H1 (cell line): ENCODE measurements around the gene ARHGEF39. TPM values are rescaled to one million over a fixed set of nuclear protein-coding genes. Genes with fewer than 3 reads are reported as not detected.

ENCODE experiments used
- CTCF ChIA-PET: fragments of 300-600 bp; sonication (Branson Sonifier 250); formaldehyde crosslinking; loops from one replicate; lab custom pipeline; 2021; ENCODE audit not compliant: partially characterized antibody; lab: Charles Lee
- POLR2A ChIA-PET: fragments of 300-600 bp; sonication (Branson Sonifier 250); formaldehyde crosslinking; loops from one replicate; lab custom pipeline; 2021; ENCODE audit warnings: inconsistent platforms; ENCODE audit not compliant: partially characterized antibody; lab: Charles Lee
- DNase-seq, 2 experiments: peaks; one replicate each; pipeline versions ENCODE4 v3.0.0 to v3.0.0-alpha.2; 2010 to 2022; ENCODE audit warnings: low spot score in 2 of 2, low read depth in 1 of 2, mixed read lengths in 1 of 2
- FAIRE-seq: peaks from 2 replicates; lab custom pipeline; 2011; peaks lifted over from hg19 to GRCh38; lab: Jason Lieb, UNC
- H2AFZ ChIP-seq: 2 replicates; pipeline ENCODE4 v1.8.1; 2012; ENCODE audit warnings: low read length, inconsistent platforms
- H2AK5ac ChIP-seq: 2 replicates; pipeline ENCODE4 v1.6.1; 2013; ENCODE audit warnings: low read depth, low read length
- H2BK120ac ChIP-seq: replicated peaks from 2 replicates; pipeline ENCODE3; 2013; ENCODE audit warnings: low read depth, low read length, inconsistent platforms
- H2BK12ac ChIP-seq: 2 replicates; pipeline ENCODE4 v1.6.1; 2013; ENCODE audit warnings: low read depth, low read length
- H2BK15ac ChIP-seq: 2 replicates; pipeline ENCODE4 v1.6.1; 2013; ENCODE audit warnings: low read length
- H2BK20ac ChIP-seq: 2 replicates; pipeline ENCODE4 v1.6.1; 2013; ENCODE audit warnings: low read length
- H2BK5ac ChIP-seq: 2 replicates; pipeline ENCODE4 v1.6.1; 2013; ENCODE audit warnings: low read depth, low read length
- H3K14ac ChIP-seq: 2 replicates; pipeline ENCODE4 v1.6.1; 2013; ENCODE audit warnings: inconsistent platforms; ENCODE audit not compliant: insufficient read length
- H3K18ac ChIP-seq: 2 replicates; pipeline ENCODE4 v1.6.1; 2013; ENCODE audit warnings: low read length; ENCODE audit errors: extremely low read depth
- H3K23ac ChIP-seq: 2 replicates; pipeline ENCODE4 v1.6.1; 2013; ENCODE audit warnings: inconsistent platforms; ENCODE audit not compliant: insufficient read length
- H3K23me2 ChIP-seq: 2 replicates; pipeline ENCODE4 v1.6.1; 2013; ENCODE audit warnings: low read depth, low read length
- H3K27ac ChIP-seq: 2 replicates; pipeline ENCODE4 v1.6.1; 2011; ENCODE audit warnings: low read depth, low read length, inconsistent platforms
- H3K27me3 ChIP-seq, 4 experiments: replicated peaks in 1 of 4; 1 replicate in 1 of 4; 2 replicates in 3 of 4; pipeline versions ENCODE4 v1.6.1 to v1.8.1; 2011 to 2013; ENCODE audit warnings: low read length in 3 of 4, mild to moderate bottlenecking in 3 of 4, inconsistent platforms in 2 of 4, mixed read lengths in 2 of 4, moderate library complexity in 1 of 4; ENCODE audit not compliant: control insufficient read depth in 3 of 4, insufficient read depth in 3 of 4; ENCODE audit errors: extremely low read depth in 1 of 4
- H3K36me3 ChIP-seq, 4 experiments: 2 replicates each; pipeline versions ENCODE4 v1.6.1 to v1.8.1; 2011 to 2013; ENCODE audit warnings: mild to moderate bottlenecking in 4 of 4, low read length in 3 of 4, moderate library complexity in 2 of 4, control low read depth in 1 of 4, inconsistent platforms in 1 of 4; ENCODE audit not compliant: insufficient read depth in 4 of 4, control insufficient read depth in 2 of 4
- H3K4ac ChIP-seq: replicated peaks from 2 replicates; pipeline ENCODE3; 2013; ENCODE audit warnings: low read length, low read depth, mixed read lengths, inconsistent platforms; ENCODE audit not compliant: insufficient read length
- H3K4me1 ChIP-seq, 4 experiments: replicated peaks in 1 of 4; 1 replicate in 1 of 4; 2 replicates in 3 of 4; pipeline versions ENCODE4 v1.6.1 to v1.8.1; 2011 to 2013; ENCODE audit warnings: low read length in 3 of 4, inconsistent platforms in 2 of 4, mixed read lengths in 1 of 4; ENCODE audit not compliant: insufficient read depth in 4 of 4, control insufficient read depth in 3 of 4
- H3K4me2 ChIP-seq, 2 experiments: 2 replicates each; pipeline versions ENCODE4 v1.6.1 to v1.8.1; 2011 to 2013; ENCODE audit warnings: low read depth in 2 of 2, low read length in 2 of 2, control low read depth in 1 of 2, inconsistent platforms in 1 of 2, mild to moderate bottlenecking in 1 of 2; ENCODE audit not compliant: insufficient read depth in 1 of 2
- H3K4me3 ChIP-seq, 4 experiments: fragments of 200-600, 300-600 bp in 1 of 4; sonication (generic), shearing (Covaris generic), sonication (Bioruptor Twin) in 1 of 4; 2 replicates each; pipeline versions ENCODE4 v1.5.1 to v1.8.1; 2011 to 2016; ENCODE audit warnings: low read length in 4 of 4, low read depth in 3 of 4, control low read depth in 2 of 4, inconsistent platforms in 2 of 4, mild to moderate bottlenecking in 2 of 4, mixed read lengths in 1 of 4, moderate library complexity in 1 of 4; ENCODE audit not compliant: insufficient read depth in 2 of 4; ENCODE audit errors: extremely low read depth in 1 of 4
- H3K56ac ChIP-seq: replicated peaks from 2 replicates; pipeline ENCODE3; 2013; ENCODE audit warnings: low read depth, mild to moderate bottlenecking, mixed read lengths, low read length, inconsistent platforms; ENCODE audit not compliant: insufficient read length
- H3K79me1 ChIP-seq: 2 replicates; pipeline ENCODE4 v1.6.1; 2013; ENCODE audit warnings: low read depth, low read length, control low read depth
- H3K79me2 ChIP-seq, 2 experiments: 2 replicates each; pipeline versions ENCODE4 v1.6.1 to v1.8.1; 2012 to 2013; ENCODE audit warnings: low read length in 2 of 2, mild to moderate bottlenecking in 2 of 2, inconsistent platforms in 1 of 2; ENCODE audit not compliant: insufficient read depth in 2 of 2, control insufficient read depth in 1 of 2
- H3K9ac ChIP-seq, 4 experiments: replicated peaks in 1 of 4; 1 replicate in 1 of 4; 2 replicates in 3 of 4; pipeline versions ENCODE4 v1.6.1 to v1.8.1; 2011 to 2013; ENCODE audit warnings: low read depth in 3 of 4, low read length in 3 of 4, control low read depth in 2 of 4, mild to moderate bottlenecking in 2 of 4, moderate library complexity in 2 of 4, inconsistent platforms in 1 of 4; ENCODE audit errors: extremely low read depth in 1 of 4
- H3K9me3 ChIP-seq, 2 experiments: 2 replicates each; pipeline versions ENCODE4 v1.6.1 to v1.8.1; 2012 to 2013; ENCODE audit warnings: mild to moderate bottlenecking in 2 of 2, moderate library complexity in 2 of 2, control low read depth in 1 of 2, inconsistent platforms in 1 of 2, low read depth in 1 of 2, low read length in 1 of 2, mixed read lengths in 1 of 2; ENCODE audit not compliant: insufficient read depth in 2 of 2
- H4K20me1 ChIP-seq, 2 experiments: replicated peaks in 1 of 2; 2 replicates each; pipeline versions ENCODE3 to v1.8.1; 2011 to 2013; ENCODE audit warnings: inconsistent platforms in 2 of 2, low read length in 2 of 2, mild to moderate bottlenecking in 1 of 2; ENCODE audit not compliant: insufficient read depth in 2 of 2, control insufficient read depth in 1 of 2
- H4K5ac ChIP-seq: 2 replicates; pipeline ENCODE4 v1.6.1; 2013; ENCODE audit warnings: low read length, low read depth, mixed read lengths, inconsistent platforms; ENCODE audit not compliant: insufficient read length
- H4K8ac ChIP-seq: 2 replicates; pipeline ENCODE4 v1.8.0; 2013; ENCODE audit warnings: mild to moderate bottlenecking, moderate library complexity, low read length, inconsistent platforms; ENCODE audit not compliant: insufficient read depth; ENCODE audit errors: extremely low read depth
- H4K91ac ChIP-seq: replicated peaks from 2 replicates; pipeline ENCODE3; 2013; ENCODE audit warnings: low read length, mixed read lengths, inconsistent platforms; ENCODE audit not compliant: insufficient read length
- BACH1 ChIP-seq: IDR thresholded peaks from 2 replicates; pipeline ENCODE4 v1.6.1; 2012; ENCODE audit warnings: low read length, improper control_type of control experiment
- CBX5 ChIP-seq: fragments of 300-800, 300-1000 bp; sonication (generic); IDR thresholded peaks from 2 replicates; pipeline ENCODE4 v1.7.1; 2016; ENCODE audit warnings: antibody characterized with exemption, low read length, low read depth
- CBX8 ChIP-seq: fragments of 300-800, 300-1000 bp; sonication (generic); IDR thresholded peaks from 2 replicates; pipeline ENCODE4 v1.7.1; 2016; ENCODE audit warnings: low read depth, low read length, borderline replicate concordance
- EGR1 ChIP-seq: IDR thresholded peaks from 2 replicates; pipeline ENCODE4 v1.6.1; 2011; ENCODE audit warnings: low read depth, low read length, borderline replicate concordance
- EP300 ChIP-seq, 2 experiments: IDR thresholded peaks; 1 replicate in 1 of 2; 2 replicates in 1 of 2; pipeline ENCODE4 v1.6.1; 2011 to 2012; ENCODE audit warnings: low read depth in 2 of 2, low read length in 2 of 2, mild to moderate bottlenecking in 2 of 2, borderline replicate concordance in 1 of 2, inconsistent platforms in 1 of 2, moderate library complexity in 1 of 2
- JUN ChIP-seq: IDR thresholded peaks from 2 replicates; pipeline ENCODE4 v1.6.1; 2011; ENCODE audit warnings: low read depth, mild to moderate bottlenecking, improper control_type of control experiment, low read length
- JUND ChIP-seq: IDR thresholded peaks from 2 replicates; pipeline ENCODE4 v1.6.1; 2011; ENCODE audit warnings: mild to moderate bottlenecking, improper control_type of control experiment, low read length
- KDM4A ChIP-seq: IDR thresholded peaks from one replicate; pipeline ENCODE4 v1.7.1; 2012; ENCODE audit warnings: low read depth, mild to moderate bottlenecking, moderate library complexity, low read length, inconsistent platforms; ENCODE audit not compliant: severe bottlenecking
- RBBP5 ChIP-seq: IDR thresholded peaks from 2 replicates; pipeline ENCODE4 v1.7.1; 2012; ENCODE audit warnings: low read depth, mild to moderate bottlenecking, inconsistent platforms, low read length, moderate library complexity, borderline replicate concordance
- WGBS, 2 experiments: shearing (Covaris generic) in 1 of 2; methylation state at CpG; one replicate each; pipeline versions ENCODE4 v1.1.6 to v1.1.7; 2013 to 2015; ENCODE audit warnings: low lambda C conversion rate in 2 of 2, mixed read lengths in 2 of 2, inconsistent platforms in 1 of 2, low coverage in 1 of 2, missing lambda C conversion rate in 1 of 2; ENCODE audit not compliant: insufficient replicate concordance in 2 of 2, insufficient coverage in 1 of 2, insufficient read length in 1 of 2; ENCODE audit errors: extremely low coverage in 1 of 2, missing lambda C conversion rate in 1 of 2; 5-methylcytosine and 5-hydroxymethylcytosine counted together
- polyA plus RNA-seq, 7 experiments: library from polyadenylated mRNA; depleted of rRNA in 3 of 7; stranded (reverse) in 5 of 7; unstranded in 2 of 7; fragments of >200 nt in 5 of 7; fragments of 200-250 nt in 2 of 7; gene quantifications; 1 replicate in 5 of 7; 2 replicates in 1 of 7; 4 replicates in 1 of 7; pipeline versions ENCODE4 v1.2.1 to v1.2.3, GENCODE V29; 2011 to 2013; ENCODE audit warnings: missing spikeins in 2 of 7, mixed read lengths in 2 of 7
- total RNA-seq: library from RNA; stranded (reverse); fragmentation: NEBNext Ultra II Directional; extraction: Animal tissue kit (Norgen Biotek cat#: 25700); gene quantifications from 2 replicates; pipeline ENCODE4 v1.2.1, GENCODE V29; 2021
- TF ChIP-seq, protein P1 (sequence below): IDR thresholded peaks from 2 replicates; pipeline ENCODE4 v1.6.1; 2012; ENCODE audit warnings: inconsistent platforms
- TF ChIP-seq, protein P2 (sequence below): IDR thresholded peaks from 2 replicates; pipeline ENCODE4 v1.6.1; 2012; ENCODE audit warnings: inconsistent platforms

ARHGEF39 gene
- total and polyA plus RNA-seq, 2 of the 8 experiments (the other 6 are each of a cell fraction or from before 2014, with no cell fraction given), result 18.6 to 18.7 TPM

GRCh38 chr9:35666045-35666444 is 1.1 kb upstream of the ARHGEF39 start:
- H2BK5ac ChIP-seq, result no peak overlapping the region
- H3K79me2 ChIP-seq, result no peaks in the 10 kb centered on the region; a peak in 1 of 4 replicates
- H3K14ac ChIP-seq, result no peak overlapping the region
- peak overlapping the region; percentile 25; the same call in 1 of the 2 replicates for H2BK15ac ChIP-seq
- H4K91ac ChIP-seq, result no peak overlapping the region
- H4K20me1 ChIP-seq, result peaks cover 0 to 2% of the 10 kb centered on the region in 2 experiments
- peak overlapping the region; percentile 77; the same call in 1 of the 2 replicates for H2AK5ac ChIP-seq
- WGBS, 2 experiments, result 100% methylated on average over 1 of the region's 1 CpG; no CpG with 5 or more reads in 1 of the 2 experiments
- FAIRE-seq (no peak), DNase-seq (no peak)
- H4K5ac ChIP-seq, result no peak overlapping the region
- H3K23ac ChIP-seq, result no peak overlapping the region
- ChIA-PET CTCF (interaction anchor here (0.7 to 15.9 kb wide), 8 partner anchors 8 to 63 kb away, joined by 3 to 347 read pairs (median 55); partner anchors contain the start of genes CCDC107, CREB3, RMRP and SIT1), POLR2A (interaction anchor here (0.7 to 6.6 kb wide), 11 partner anchors 9 to 148 kb away, joined by 3 to 65 read pairs (median 3); partner anchors contain the start of genes CA9, CREB3, GBA2 and RGP1)
- H2BK12ac ChIP-seq, result no peak overlapping the region
- H3K9ac ChIP-seq, result no peak overlapping the region
- H3K36me3 ChIP-seq, result peaks cover 6 to 23% (median 13%) of the 10 kb centered on the region in 4 experiments
- H3K18ac ChIP-seq, result no peak overlapping the region
- no peaks in the 10 kb centered on the region for H3K27me3 ChIP-seq
- H3K4me1 ChIP-seq, result peaks cover 0 to 5% (median 1%) of the 10 kb centered on the region in 4 experiments; a peak in 5 of 7 replicates
- no peaks in the 10 kb centered on the region for H3K9me3 ChIP-seq
- no peak overlapping the region for H2AFZ ChIP-seq
- H3K4ac ChIP-seq, result no peak overlapping the region
- H2BK20ac ChIP-seq, result no peak overlapping the region
- no peak overlapping the region for H3K4me2 ChIP-seq
- no peak overlapping the region for H2BK120ac ChIP-seq
- no peak overlapping the region for H3K56ac ChIP-seq
- H3K27ac ChIP-seq, result no peak overlapping the region
- H3K4me3 ChIP-seq, result no peak overlapping the region
- no peak overlapping the region for H4K8ac ChIP-seq
- peaks cover 4% of the 10 kb centered on the region; the same call in 1 of the 2 replicates for H3K23me2 ChIP-seq
- peaks cover 2% of the 10 kb centered on the region; the same call in 1 of the 2 replicates for H3K79me1 ChIP-seq
- no peak for TF ChIP-seq BACH1
- no peak for TF ChIP-seq JUN
- no peak for TF ChIP-seq RBBP5
- no peak for TF ChIP-seq CBX8
- no peak for TF ChIP-seq EP300 (IDR thresholded peaks at IDR 0.05; ENCODE audit: borderline replicate concordance in 1 of 2, low read depth in 2 of 2, low read length in 2 of 2)
- TF ChIP-seq, protein P1, sequence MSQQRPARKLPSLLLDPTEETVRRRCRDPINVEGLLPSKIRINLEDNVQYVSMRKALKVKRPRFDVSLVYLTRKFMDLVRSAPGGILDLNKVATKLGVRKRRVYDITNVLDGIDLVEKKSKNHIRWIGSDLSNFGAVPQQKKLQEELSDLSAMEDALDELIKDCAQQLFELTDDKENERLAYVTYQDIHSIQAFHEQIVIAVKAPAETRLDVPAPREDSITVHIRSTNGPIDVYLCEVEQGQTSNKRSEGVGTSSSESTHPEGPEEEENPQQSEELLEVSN, result no peak
- no peak for TF ChIP-seq JUND
- TF ChIP-seq KDM4A, result no peak
- no peak for TF ChIP-seq CBX5
- TF ChIP-seq, protein P2, sequence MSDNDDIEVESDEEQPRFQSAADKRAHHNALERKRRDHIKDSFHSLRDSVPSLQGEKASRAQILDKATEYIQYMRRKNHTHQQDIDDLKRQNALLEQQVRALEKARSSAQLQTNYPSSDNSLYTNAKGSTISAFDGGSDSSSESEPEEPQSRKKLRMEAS, result no peak
- no peak for TF ChIP-seq EGR1
